ENCODE measurements around the gene CD6. TPM values are rescaled to one million over a fixed set of nuclear protein-coding genes. Genes with fewer than 3 reads are reported as not detected.

Gene CD6
- total and polyA plus RNA-seq, 2 of the 8 experiments (the other 6 are each of a cell fraction or from before 2014, with no cell fraction given): 0.03 TPM; not detected in 1

- H2AK5ac ChIP-seq (ENCODE audit: low read depth, low read length): no peak overlapping the region
- H4K5ac ChIP-seq (ENCODE audit: insufficient read length, low read depth, low read length): no peak overlapping the region
- no peak overlapping the region for H2BK20ac ChIP-seq (ENCODE audit: low read length)
- H3K36me3 ChIP-seq (ENCODE audit: control insufficient read depth in 2 of 4, insufficient read depth in 4 of 4, low read length in 3 of 4): 0 out of 8 replicates have a peak, but pooled peaks cover 0 to 2% (median 0%) of the 10 kb centered on the region in 4 experiments
- H3K23me2 ChIP-seq (ENCODE audit: low read depth, low read length): peaks cover 15% of the 10 kb centered on the region; the same call in 1 of the 2 replicates
- H3K79me2 ChIP-seq (ENCODE audit: control insufficient read depth in 1 of 2, insufficient read depth in 2 of 2, low read length in 2 of 2): peaks cover 0 to 2% of the 10 kb centered on the region in 2 experiments; a peak in 1 of 4 replicates
- no peak for DNase-seq (ENCODE audit: low read depth in 1 of 2, low spot score in 2 of 2)
- CTCF ChIA-PET (ENCODE audit: partially characterized antibody): interaction anchor here (0.5 to 1.5 kb wide), 8 partner anchors 9 to 1411 kb away, joined by 3 to 5 read pairs (median 3); no protein-coding TSS in a partner anchor
- no peak overlapping the region for H2AFZ ChIP-seq (ENCODE audit: low read length)
- peak overlapping the region; percentile 16 to 45; a peak in 1 of 4 replicates for H3K4me2 ChIP-seq (ENCODE audit: insufficient read depth in 1 of 2, low read depth in 2 of 2, low read length in 2 of 2)
- H3K4ac ChIP-seq (replicated peaks; ENCODE audit: insufficient read length, low read depth, low read length): no peak overlapping the region
- H4K8ac ChIP-seq (ENCODE audit: extremely low read depth, insufficient read depth, low read length): no peak overlapping the region
- no peak overlapping the region for H3K14ac ChIP-seq (ENCODE audit: insufficient read length)
- H3K4me3 ChIP-seq (ENCODE audit: extremely low read depth in 1 of 4, insufficient read depth in 2 of 4, low read depth in 3 of 4, low read length in 4 of 4): no peak overlapping the region
- H2BK12ac ChIP-seq (ENCODE audit: low read depth, low read length): peak overlapping the region; percentile 90; the same call in 1 of the 2 replicates
- FAIRE-seq: no peak
- H2BK15ac ChIP-seq (ENCODE audit: low read length): peak overlapping the region; percentile 83; the same call in 1 of the 2 replicates
- 58% methylated on average over 5 of the region's 5 CpGs; no CpG with 5 or more reads in 1 of the 2 experiments for WGBS, 2 experiments (ENCODE audit: extremely low coverage in 1 of 2, insufficient coverage in 1 of 2, insufficient read length in 1 of 2, insufficient replicate concordance in 2 of 2, low coverage in 1 of 2, low lambda C conversion rate in 2 of 2, missing lambda C conversion rate in 1 of 2)
- no peak overlapping the region for H2BK120ac ChIP-seq (replicated peaks; ENCODE audit: low read depth, low read length)
- no peak overlapping the region for H3K23ac ChIP-seq (ENCODE audit: insufficient read length)
- peaks cover 0 to 23% (median 14%) of the 10 kb centered on the region in 4 experiments; a peak in 6 of 7 replicates for H3K4me1 ChIP-seq (replicated peaks in 1 of 4; ENCODE audit: control insufficient read depth in 3 of 4, insufficient read depth in 4 of 4, low read length in 3 of 4)
- no peak overlapping the region for H3K56ac ChIP-seq (replicated peaks; ENCODE audit: insufficient read length, low read depth, low read length)
- POLR2A ChIA-PET (ENCODE audit: partially characterized antibody): interaction anchor here (0.7 to 2.1 kb wide), 5 partner anchors 15 to 698 kb away, joined by 3 to 4 read pairs (median 3); partner anchors contain the start of genes CCDC86 and TMEM138
- no peak overlapping the region for H3K9ac ChIP-seq (replicated peaks in 1 of 4; ENCODE audit: extremely low read depth in 1 of 4, low read depth in 3 of 4, low read length in 3 of 4)
- no peak overlapping the region for H2BK5ac ChIP-seq (ENCODE audit: low read depth, low read length)
- H3K18ac ChIP-seq (ENCODE audit: extremely low read depth, low read length): no peak overlapping the region
- no peak overlapping the region for H3K27ac ChIP-seq (ENCODE audit: low read depth, low read length)
- H3K27me3 ChIP-seq (replicated peaks in 1 of 4; ENCODE audit: control insufficient read depth in 3 of 4, extremely low read depth in 1 of 4, insufficient read depth in 3 of 4, low read length in 3 of 4): peaks cover 0 to 15% (median 7%) of the 10 kb centered on the region in 4 experiments; a peak in 4 of 7 replicates
- H4K20me1 ChIP-seq (replicated peaks in 1 of 2; ENCODE audit: control insufficient read depth in 1 of 2, insufficient read depth in 2 of 2, low read length in 2 of 2): peaks cover 0 to 3% of the 10 kb centered on the region in 2 experiments
- H3K79me1 ChIP-seq (ENCODE audit: low read depth, low read length): no peaks in the 10 kb centered on the region; the same call in 1 of the 2 replicates
- H4K91ac ChIP-seq (replicated peaks; ENCODE audit: insufficient read length, low read length): no peak overlapping the region
- no peaks in the 10 kb centered on the region for H3K9me3 ChIP-seq (ENCODE audit: insufficient read depth in 2 of 2, low read depth in 1 of 2, low read length in 1 of 2)
- TF ChIP-seq USF2 (IDR thresholded peaks at IDR 0.05; ENCODE audit: low read length) (no peak), ATF3 (IDR thresholded peaks at IDR 0.05; ENCODE audit: insufficient read depth, low read depth, low read length) (no peak), RNF2 (IDR thresholded peaks at IDR 0.05; ENCODE audit: borderline replicate concordance, low read depth, low read length, missing control alignments, poor library complexity, severe bottlenecking) (no peak), E2F6 (IDR thresholded peaks at IDR 0.05) (no peak), SIN3A (conservative IDR thresholded peaks at IDR 0.05 in 1 of 2, IDR thresholded peaks at IDR 0.05 in 1 of 2; ENCODE audit: low read depth in 1 of 2, low read length in 2 of 2) (no peak), NANOG (IDR thresholded peaks at IDR 0.05; ENCODE audit: insufficient read depth, low read depth, low read length, poor library complexity, severe bottlenecking) (no peak), SIX5 (IDR thresholded peaks at IDR 0.05; ENCODE audit: low read depth, low read length) (no peak), TEAD4 (IDR thresholded peaks at IDR 0.05; ENCODE audit: low read depth, low read length) (no peak), CBX5 (IDR thresholded peaks at IDR 0.05; ENCODE audit: low read depth, low read length) (no peak)
Measured at GRCh38 chr11:60948250-60948649, 23.2 kb upstream of the CD6 start.

All from H1 (cell line).